ENCODE data around the gene CCDC92B.

The CCDC92B gene

GRCh38 chr17:2779545-2779944, 30.1 kb upstream of the CCDC92B start:
- H3K27me3 ChIP-seq (ENCODE audit: control insufficient read depth in 3 of 3, insufficient read depth in 3 of 3, low read depth in 1 of 3, low read length in 3 of 3), result peaks cover 0 to 41% (median 2%) of the 10 kb centered on the region in 3 experiments
- H2AFZ ChIP-seq (ENCODE audit: low read length), result no peak overlapping the region
- no peak overlapping the region for H4K8ac ChIP-seq (ENCODE audit: low read depth, low read length)
- no peak overlapping the region for H2BK120ac ChIP-seq (ENCODE audit: low read depth, low read length)
- H3K79me1 ChIP-seq (ENCODE audit: low read depth, low read length), result no peaks in the 10 kb centered on the region
- no peak overlapping the region for H4K91ac ChIP-seq (ENCODE audit: low read depth, low read length, poor library complexity)
- H2AK5ac ChIP-seq (ENCODE audit: low read depth, low read length), result no peak overlapping the region
- peaks cover 3 to 4% of the 10 kb centered on the region in 2 donors for H3K4me1 ChIP-seq (ENCODE audit: control insufficient read depth in 2 of 2, insufficient read depth in 1 of 2, low read depth in 1 of 2, low read length in 2 of 2)
- no peak overlapping the region for H3K4me2 ChIP-seq (ENCODE audit: insufficient read depth, low read length, poor library complexity, severe bottlenecking)
- H3K4me3 ChIP-seq (ENCODE audit: low read length in 2 of 2), result no peak overlapping the region
- peak overlapping the region; percentile 54 for H3K9ac ChIP-seq (ENCODE audit: low read depth, low read length, poor library complexity)
- H2BK15ac ChIP-seq (ENCODE audit: low read length), result no peak overlapping the region
- no peak overlapping the region for H3K14ac ChIP-seq (ENCODE audit: low read length)
- no CpG with 5 or more reads among the region's 7 CpGs for WGBS, 2 donors (ENCODE audit: extremely low coverage in 2 of 2, insufficient read length in 2 of 2, insufficient replicate concordance in 1 of 2)
- no peak overlapping the region for H2BK12ac ChIP-seq (ENCODE audit: low read length)
- H3K36me3 ChIP-seq (replicated peaks in 1 of 2; ENCODE audit: control insufficient read depth in 2 of 2, insufficient read depth in 2 of 2, low read length in 2 of 2), result no peaks in the 10 kb centered on the region
- no peak overlapping the region for H3K23ac ChIP-seq (ENCODE audit: low read depth, low read length, poor library complexity)
- peak overlapping the region; percentile 35 for H3K18ac ChIP-seq (ENCODE audit: low read length)
- no peak overlapping the region for H3K27ac ChIP-seq (replicated peaks; ENCODE audit: low read length)
- no peak overlapping the region for H3K4ac ChIP-seq (ENCODE audit: low read length)
- DNase-seq (ENCODE audit: low spot score), result no peak
- no peaks in the 10 kb centered on the region for H3K9me3 ChIP-seq (replicated peaks in 1 of 2; ENCODE audit: control insufficient read depth in 2 of 2, insufficient read depth in 1 of 2, low read depth in 1 of 2, low read length in 2 of 2)
- H2BK5ac ChIP-seq (ENCODE audit: low read length), result no peak overlapping the region

- H3K4me2 ChIP-seq (ENCODE audit: insufficient read depth, low read length, poor library complexity, severe bottlenecking), result no peak overlapping the region
- no peak overlapping the region for H3K4me3 ChIP-seq (ENCODE audit: low read length in 2 of 2)
- H2BK12ac ChIP-seq (ENCODE audit: low read length), result peak overlapping the region; percentile 82
- WGBS, 2 donors (ENCODE audit: extremely low coverage in 2 of 2, insufficient read length in 2 of 2, insufficient replicate concordance in 1 of 2), result no CpG with 5 or more reads among the region's 6 CpGs
- H3K9ac ChIP-seq (ENCODE audit: low read depth, low read length, poor library complexity), result no peak overlapping the region
- no peak overlapping the region for H2BK120ac ChIP-seq (ENCODE audit: low read depth, low read length)
- H3K23ac ChIP-seq (ENCODE audit: low read depth, low read length, poor library complexity), result no peak overlapping the region
- H4K8ac ChIP-seq (ENCODE audit: low read depth, low read length), result no peak overlapping the region
- H3K14ac ChIP-seq (ENCODE audit: low read length), result no peak overlapping the region
- DNase-seq (ENCODE audit: low spot score), result no peak
- no peak overlapping the region for H3K4ac ChIP-seq (ENCODE audit: low read length)
- no peak overlapping the region for H2BK15ac ChIP-seq (ENCODE audit: low read length)
- H3K27me3 ChIP-seq (ENCODE audit: control insufficient read depth in 3 of 3, insufficient read depth in 3 of 3, low read depth in 1 of 3, low read length in 3 of 3), result peaks cover 0 to 41% (median 2%) of the 10 kb centered on the region in 3 experiments
- no peak overlapping the region for H3K18ac ChIP-seq (ENCODE audit: low read length)
- no peaks in the 10 kb centered on the region for H3K79me1 ChIP-seq (ENCODE audit: low read depth, low read length)
- H2BK5ac ChIP-seq (ENCODE audit: low read length), result no peak overlapping the region
- H3K27ac ChIP-seq (replicated peaks; ENCODE audit: low read length), result no peak overlapping the region
- H4K91ac ChIP-seq (ENCODE audit: low read depth, low read length, poor library complexity), result no peak overlapping the region
- no peaks in the 10 kb centered on the region for H3K9me3 ChIP-seq (replicated peaks in 1 of 2; ENCODE audit: control insufficient read depth in 2 of 2, insufficient read depth in 1 of 2, low read depth in 1 of 2, low read length in 2 of 2)
- no peak overlapping the region for H2AFZ ChIP-seq (ENCODE audit: low read length)
- H2AK5ac ChIP-seq (ENCODE audit: low read depth, low read length), result peak overlapping the region; percentile 26
- H3K4me1 ChIP-seq (ENCODE audit: control insufficient read depth in 2 of 2, insufficient read depth in 1 of 2, low read depth in 1 of 2, low read length in 2 of 2), result peaks cover 3 to 4% of the 10 kb centered on the region in 2 donors
- no peaks in the 10 kb centered on the region for H3K36me3 ChIP-seq (replicated peaks in 1 of 2; ENCODE audit: control insufficient read depth in 2 of 2, insufficient read depth in 2 of 2, low read length in 2 of 2)
Measured at GRCh38 chr17:2778489-2778888, 29.0 kb upstream of the CCDC92B start.

GRCh38 chr17:2777242-2777867, 27.9 kb upstream of the CCDC92B start:
- H2BK15ac ChIP-seq (ENCODE audit: low read length), result no peak overlapping the region
- H2AFZ ChIP-seq (ENCODE audit: low read length), result peak overlapping the region; percentile 89
- no peak overlapping the region for H2BK12ac ChIP-seq (ENCODE audit: low read length)
- H3K4me2 ChIP-seq (ENCODE audit: insufficient read depth, low read length, poor library complexity, severe bottlenecking), result peak overlapping the region; percentile 98
- H3K36me3 ChIP-seq (replicated peaks in 1 of 2; ENCODE audit: control insufficient read depth in 2 of 2, insufficient read depth in 2 of 2, low read length in 2 of 2), result no peaks in the 10 kb centered on the region
- WGBS, 2 donors (ENCODE audit: extremely low coverage in 2 of 2, insufficient read length in 2 of 2, insufficient replicate concordance in 1 of 2), result no CpG with 5 or more reads among the region's 11 CpGs
- peaks cover 3 to 4% of the 10 kb centered on the region in 2 donors for H3K4me1 ChIP-seq (ENCODE audit: control insufficient read depth in 2 of 2, insufficient read depth in 1 of 2, low read depth in 1 of 2, low read length in 2 of 2)
- H3K27ac ChIP-seq (replicated peaks; ENCODE audit: low read length), result no peak overlapping the region
- H3K18ac ChIP-seq (ENCODE audit: low read length), result peak overlapping the region; percentile 86
- H2AK5ac ChIP-seq (ENCODE audit: low read depth, low read length), result peak overlapping the region; percentile 22
- H3K4me3 ChIP-seq (ENCODE audit: low read length in 2 of 2), result peak overlapping the region; percentile 47 to 88
- H3K27me3 ChIP-seq (ENCODE audit: control insufficient read depth in 3 of 3, insufficient read depth in 3 of 3, low read depth in 1 of 3, low read length in 3 of 3), result peaks cover 0 to 44% (median 2%) of the 10 kb centered on the region in 3 experiments
- no peaks in the 10 kb centered on the region for H3K79me1 ChIP-seq (ENCODE audit: low read depth, low read length)
- H4K8ac ChIP-seq (ENCODE audit: low read depth, low read length), result no peak overlapping the region
- no peaks in the 10 kb centered on the region for H3K9me3 ChIP-seq (replicated peaks in 1 of 2; ENCODE audit: control insufficient read depth in 2 of 2, insufficient read depth in 1 of 2, low read depth in 1 of 2, low read length in 2 of 2)
- H3K4ac ChIP-seq (ENCODE audit: low read length), result no peak overlapping the region
- H2BK120ac ChIP-seq (ENCODE audit: low read depth, low read length), result no peak overlapping the region
- H2BK5ac ChIP-seq (ENCODE audit: low read length), result no peak overlapping the region
- H4K91ac ChIP-seq (ENCODE audit: low read depth, low read length, poor library complexity), result no peak overlapping the region
- H3K23ac ChIP-seq (ENCODE audit: low read depth, low read length, poor library complexity), result no peak overlapping the region
- DNase-seq (ENCODE audit: low spot score), result no peak
- H3K14ac ChIP-seq (ENCODE audit: low read length), result peak overlapping the region; percentile 95
- H3K9ac ChIP-seq (ENCODE audit: low read depth, low read length, poor library complexity), result peak overlapping the region; percentile 97

- no CpG with 5 or more reads among the region's 80 CpGs for WGBS, 2 donors (ENCODE audit: extremely low coverage in 2 of 2, insufficient read length in 2 of 2, insufficient replicate concordance in 1 of 2)
Measured at GRCh38 chr17:2776589-2777241, 27.3 kb upstream of the CCDC92B start.

More at GRCh38 chr17:2776589-2777241, 27.3 kb upstream of the CCDC92B start:
- Histone ChIP-seq H3K18ac (ENCODE audit: low read length) (peak overlapping the region; percentile 97), H4K8ac (ENCODE audit: low read depth, low read length) (no peak overlapping the region), H4K91ac (ENCODE audit: low read depth, low read length, poor library complexity) (no peak overlapping the region), H3K4me2 (ENCODE audit: insufficient read depth, low read length, poor library complexity, severe bottlenecking) (peak overlapping the region; percentile 98), H3K9me3 (replicated peaks in 1 of 2; ENCODE audit: control insufficient read depth in 2 of 2, insufficient read depth in 1 of 2, low read depth in 1 of 2, low read length in 2 of 2) (no peaks in the 10 kb centered on the region), H3K9ac (ENCODE audit: low read depth, low read length, poor library complexity) (peak overlapping the region; percentile 97), H2AK5ac (ENCODE audit: low read depth, low read length) (no peak overlapping the region), H3K14ac (ENCODE audit: low read length) (peak overlapping the region; percentile 95), H2BK120ac (ENCODE audit: low read depth, low read length) (no peak overlapping the region), H3K27me3 (ENCODE audit: control insufficient read depth in 3 of 3, insufficient read depth in 3 of 3, low read depth in 1 of 3, low read length in 3 of 3) (peaks cover 0 to 44% (median 2%) of the 10 kb centered on the region in 3 experiments), H3K23ac (ENCODE audit: low read depth, low read length, poor library complexity) (peak overlapping the region; percentile 96), H2AFZ (ENCODE audit: low read length) (peak overlapping the region; percentile 89), H3K4me3 (ENCODE audit: low read length in 2 of 2) (peak overlapping the region; percentile 47 to 88), H2BK5ac (ENCODE audit: low read length) (peak overlapping the region; percentile 78), H3K4ac (ENCODE audit: low read length) (no peak overlapping the region), H2BK15ac (ENCODE audit: low read length) (peak overlapping the region; percentile 99), H3K79me1 (ENCODE audit: low read depth, low read length) (no peaks in the 10 kb centered on the region), H2BK12ac (ENCODE audit: low read length) (no peak overlapping the region), H3K27ac (replicated peaks; ENCODE audit: low read length) (no peak overlapping the region), H3K4me1 (ENCODE audit: control insufficient read depth in 2 of 2, insufficient read depth in 1 of 2, low read depth in 1 of 2, low read length in 2 of 2) (peaks cover 0 to 3% of the 10 kb centered on the region in 2 donors), H3K36me3 (replicated peaks in 1 of 2; ENCODE audit: control insufficient read depth in 2 of 2, insufficient read depth in 2 of 2, low read length in 2 of 2) (no peaks in the 10 kb centered on the region)
- peak; percentile 65 for DNase-seq (ENCODE audit: low spot score)

All from neuronal stem cell (in vitro differentiated cells).